Nucleus accumbens (tissue), 56 donors: ENCODE results near the gene BCL2.
"Not testable (repeated sequence)": the region's sequence is repeated elsewhere in the genome, so short reads cannot be mapped to it uniquely, and the experiment has no call there.

Experiments used
- DNase-seq, 56 donors: peaks; one replicate each; lab custom pipeline; 2025; lab: John Stamatoyannopoulos, UW

The BCL2 gene

GRCh38 chr18:63238693-63239075 lies 80.9 kb downstream of the BCL2 start:
- no peak for DNase-seq

GRCh38 chr18:63237881-63238692 lies 81.5 kb downstream of the BCL2 start:
- DNase-seq, result peak in 15 of 56 donors; percentile 9 to 53 (median 20)

- no peak for DNase-seq
These were observed 82.4 kb downstream of the BCL2 start for GRCh38 chr18:63236921-63237846.

GRCh38 chr18:63236406-63236805 lies 83.2 kb downstream of the BCL2 start:
- peak in 17 of 56 donors; percentile 9 to 45 (median 22) for DNase-seq

- DNase-seq, result not testable (repeated sequence)
These were observed 83.6 kb downstream of the BCL2 start for GRCh38 chr18:63235920-63236319.

GRCh38 chr18:63234841-63235240 lies 84.7 kb downstream of the BCL2 start:
- no peak for DNase-seq

- DNase-seq, result no peak
These were observed 85.1 kb downstream of the BCL2 start for GRCh38 chr18:63234432-63234831.

- no peak for DNase-seq
These were observed 86.2 kb downstream of the BCL2 start for GRCh38 chr18:63233334-63233733.

GRCh38 chr18:63232826-63233225 lies 86.7 kb downstream of the BCL2 start:
- DNase-seq, result no peak

- no peak for DNase-seq
These were observed 89.6 kb downstream of the BCL2 start for GRCh38 chr18:63229971-63230370.

- no peak for DNase-seq
These were observed 94.1 kb downstream of the BCL2 start for GRCh38 chr18:63225434-63225833.

GRCh38 chr18:63224630-63225029 lies 94.9 kb downstream of the BCL2 start:
- DNase-seq, result no peak

GRCh38 chr18:63223837-63224236 lies 95.7 kb downstream of the BCL2 start:
- no peak for DNase-seq

- no peak for DNase-seq
These were observed 98.7 kb downstream of the BCL2 start for GRCh38 chr18:63220903-63221302.

GRCh38 chr18:63218472-63218871 lies 101.1 kb downstream of the BCL2 start:
- DNase-seq, result no peak

- DNase-seq, result peak in 1 of 56 donors; percentile 8
These were observed 102.9 kb downstream of the BCL2 start for GRCh38 chr18:63216516-63217311.

GRCh38 chr18:63213936-63214671 lies 105.5 kb downstream of the BCL2 start:
- no peak for DNase-seq

GRCh38 chr18:63213331-63213900 lies 106.2 kb downstream of the BCL2 start:
- no peak for DNase-seq

GRCh38 chr18:63210521-63210920 lies 109.0 kb downstream of the BCL2 start:
- no peak for DNase-seq

GRCh38 chr18:63208676-63209075 lies 110.9 kb downstream of the BCL2 start:
- DNase-seq, result peak in 1 of 56 donors; percentile 7
